Activated T-cell treated with anti-CD3 and anti-CD28 coated beads, Interleukin-2, amount 50 U/mL, for 72 hours (primary cell): ENCODE data around the gene HOXA10. TPM values are rescaled to one million over a fixed set of nuclear protein-coding genes. Genes with fewer than 3 reads are reported as not detected.

ENCODE experiments used
- ATAC-seq, 2 donors: fragments of 150-1000 bp; cut with Tn5 transposase; replicated peaks in 1 of 2; 2 replicates each; pipeline ENCODE4 v1.10.0; 2021; ENCODE audit warnings: moderate library complexity in 2 of 2, mild to moderate bottlenecking in 1 of 2
- DNase-seq, 2 donors: peaks; one replicate each; pipeline ENCODE4 v3.0.0; 2021 to 2022; ENCODE audit warnings: mixed read lengths in 1 of 2
- H3K27ac Mint-ChIP-seq: one replicate; pipeline ENCODE4 v1.8.0; 2022; ENCODE audit warnings: mild to moderate bottlenecking, moderate library complexity, mixed read lengths
- H3K27me3 Mint-ChIP-seq: one replicate; pipeline ENCODE4 v1.8.0; 2022; ENCODE audit warnings: low read depth, mixed read lengths
- H3K36me3 Mint-ChIP-seq, 2 donors: one replicate each; pipeline ENCODE4 v1.8.0; 2022; ENCODE audit warnings: mixed read lengths in 2 of 2, mild to moderate bottlenecking in 1 of 2; ENCODE audit not compliant: insufficient read depth in 2 of 2
- H3K4me1 Mint-ChIP-seq: one replicate; pipeline ENCODE4 v1.8.0; 2022; ENCODE audit warnings: low read depth, mixed read lengths
- H3K4me3 Mint-ChIP-seq, 2 donors: one replicate each; pipeline ENCODE4 v1.8.0; 2022; ENCODE audit warnings: mild to moderate bottlenecking in 2 of 2, mixed read lengths in 2 of 2, moderate library complexity in 2 of 2
- H3K9me3 Mint-ChIP-seq, 2 donors: one replicate each; pipeline ENCODE4 v1.8.0; 2022; ENCODE audit warnings: mixed read lengths in 2 of 2
- total RNA-seq, 2 donors: library from RNA; stranded (reverse); gene quantifications; one replicate each; pipeline ENCODE4 v1.2.3, GENCODE V29; 2022

Gene HOXA10
- total RNA-seq, 2 donors from 2014 or later, result 0.19 to 0.26 TPM

DNA sequence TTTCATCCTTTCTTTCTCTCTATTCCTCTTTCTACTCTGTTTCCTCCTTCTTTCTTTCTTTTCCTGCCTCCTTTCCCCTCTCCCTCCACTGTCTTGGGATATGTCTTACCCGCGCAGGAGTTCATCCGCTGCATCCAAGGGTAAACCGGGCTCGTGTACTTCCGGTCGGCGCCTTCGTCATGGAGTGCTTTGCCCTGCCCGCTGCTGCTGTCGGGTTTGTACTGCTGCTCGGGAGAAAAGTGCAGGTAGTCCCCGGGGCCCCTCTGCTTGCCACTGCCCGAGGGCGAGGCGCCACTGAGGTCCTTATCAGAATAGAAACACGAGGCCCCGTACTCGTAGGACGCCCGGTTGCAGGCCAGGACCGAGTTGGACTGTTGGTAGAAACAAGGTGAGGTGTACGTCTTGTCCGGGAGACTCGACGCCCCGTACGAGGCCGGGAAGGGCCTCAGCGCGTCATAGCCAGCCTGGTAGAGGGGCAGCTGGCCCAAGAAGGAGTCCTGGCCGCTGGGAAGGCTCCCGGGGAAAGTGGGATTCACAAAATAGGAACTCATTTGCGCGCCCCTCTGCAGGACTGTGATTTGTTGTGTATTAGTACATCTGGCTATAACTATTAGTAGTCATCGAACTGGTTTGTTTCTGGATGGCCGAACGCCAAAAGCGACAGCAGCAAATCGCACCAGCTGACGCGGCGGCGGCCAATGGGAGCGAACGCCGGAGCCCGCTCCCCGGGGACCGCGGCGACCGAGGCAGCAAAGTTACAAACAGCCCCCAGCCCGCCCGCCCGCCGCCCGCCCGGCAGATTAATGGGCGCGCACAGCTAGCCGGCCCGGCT, 26.7 kb downstream of the HOXA10 start, which contains the start of gene HOXA6:
Gene HOXA6, minus strand, starts transcription at position 576 of the 832 bp plus-strand sequence. Its CDS starts 25 bp downstream, at position 551.
- peaks cover 30% of the 10 kb centered on the region for H3K4me1 Mint-ChIP-seq

DNA sequence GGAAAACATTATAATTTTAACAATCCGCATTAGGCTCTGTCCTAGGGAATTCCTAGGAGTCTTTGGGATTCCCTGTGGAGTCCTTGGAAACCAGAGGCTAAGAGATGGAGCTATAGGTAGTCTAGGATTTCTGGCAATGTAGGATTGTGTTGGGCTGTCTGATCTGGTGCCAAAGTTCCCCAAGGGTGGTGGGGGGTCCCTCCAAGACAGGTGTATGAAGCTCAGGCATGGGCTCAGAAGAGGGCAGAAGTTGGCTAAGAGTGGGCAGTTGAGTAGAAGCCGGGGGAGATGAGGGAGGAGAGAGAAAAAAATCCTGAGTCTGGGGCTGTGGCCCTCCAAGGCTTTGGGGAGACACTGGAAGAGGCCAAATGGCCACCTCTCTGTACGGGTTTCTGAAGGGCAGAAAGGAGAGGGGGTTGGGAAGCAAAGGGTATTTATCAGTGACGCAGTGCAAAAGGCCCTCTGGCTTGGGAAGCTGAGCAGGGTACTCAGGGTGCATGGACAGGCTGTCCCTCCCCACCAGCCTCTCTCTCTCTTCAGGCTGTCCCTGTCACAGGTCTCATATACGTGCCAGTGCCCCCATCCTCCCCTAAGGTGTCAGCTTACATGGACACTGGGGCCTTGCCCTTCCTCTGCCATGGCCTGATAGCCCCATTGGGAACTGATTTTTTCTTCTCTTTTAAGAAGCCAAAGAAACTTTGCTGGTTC, 27.5 kb downstream of the HOXA10 start:
- H3K36me3 Mint-ChIP-seq, result no peaks in the 10 kb centered on the region
- DNase-seq, result no peak
- H3K4me1 Mint-ChIP-seq, result peaks cover 23% of the 10 kb centered on the region
- no peak overlapping the region for H3K27ac Mint-ChIP-seq
- no peak for ATAC-seq
- H3K9me3 Mint-ChIP-seq, result no peaks in the 10 kb centered on the region
- H3K4me3 Mint-ChIP-seq, result no peak overlapping the region
- H3K27me3 Mint-ChIP-seq, result peaks cover 74% of the 10 kb centered on the region

More for the DNA sequence above, 26.7 kb downstream of the HOXA10 start, which contains the start of gene HOXA6:
- peak within 1 kb of the TSS; percentile 66 to 84 for H3K4me3 Mint-ChIP-seq
- no peaks in the 10 kb centered on the region for H3K36me3 Mint-ChIP-seq
- ATAC-seq (no peak), DNase-seq (no peak)
- peaks cover 74% of the 10 kb centered on the region for H3K27me3 Mint-ChIP-seq
- no peak within 1 kb of the TSS for H3K27ac Mint-ChIP-seq
- no peaks in the 10 kb centered on the region for H3K9me3 Mint-ChIP-seq

DNA sequence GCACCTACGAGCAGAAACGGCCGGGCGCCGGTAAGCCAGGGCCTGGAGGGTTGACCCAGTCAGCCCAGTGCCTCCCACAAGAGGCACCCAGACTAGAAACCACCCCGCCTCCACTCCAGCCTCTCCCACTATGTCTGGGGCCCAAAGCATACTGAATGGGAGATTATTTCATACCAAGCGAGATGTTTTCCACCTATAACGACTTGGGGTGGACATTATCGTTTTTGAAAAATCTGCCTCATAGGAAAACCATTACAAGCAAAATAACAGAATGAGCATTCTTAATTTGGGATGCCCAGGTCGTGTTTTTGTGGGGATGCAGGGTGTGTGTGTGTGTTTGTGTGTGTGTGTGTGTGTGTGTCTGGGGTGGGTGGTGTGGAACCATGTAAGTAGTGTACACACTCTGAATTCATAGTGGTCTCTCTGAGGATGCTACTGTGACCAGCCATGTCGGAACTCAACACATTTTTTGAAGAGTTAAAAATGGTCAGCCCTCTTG, 28.2 kb downstream of the HOXA10 start:
- Mint-ChIP-seq H3K4me3 (no peak overlapping the region), H3K9me3 (no peaks in the 10 kb centered on the region), H3K27me3 (peaks cover 71% of the 10 kb centered on the region), H3K27ac (no peak overlapping the region), H3K4me1 (peaks cover 16% of the 10 kb centered on the region), H3K36me3 (no peaks in the 10 kb centered on the region)
- DNase-seq (no peak), ATAC-seq (no peak)

DNA sequence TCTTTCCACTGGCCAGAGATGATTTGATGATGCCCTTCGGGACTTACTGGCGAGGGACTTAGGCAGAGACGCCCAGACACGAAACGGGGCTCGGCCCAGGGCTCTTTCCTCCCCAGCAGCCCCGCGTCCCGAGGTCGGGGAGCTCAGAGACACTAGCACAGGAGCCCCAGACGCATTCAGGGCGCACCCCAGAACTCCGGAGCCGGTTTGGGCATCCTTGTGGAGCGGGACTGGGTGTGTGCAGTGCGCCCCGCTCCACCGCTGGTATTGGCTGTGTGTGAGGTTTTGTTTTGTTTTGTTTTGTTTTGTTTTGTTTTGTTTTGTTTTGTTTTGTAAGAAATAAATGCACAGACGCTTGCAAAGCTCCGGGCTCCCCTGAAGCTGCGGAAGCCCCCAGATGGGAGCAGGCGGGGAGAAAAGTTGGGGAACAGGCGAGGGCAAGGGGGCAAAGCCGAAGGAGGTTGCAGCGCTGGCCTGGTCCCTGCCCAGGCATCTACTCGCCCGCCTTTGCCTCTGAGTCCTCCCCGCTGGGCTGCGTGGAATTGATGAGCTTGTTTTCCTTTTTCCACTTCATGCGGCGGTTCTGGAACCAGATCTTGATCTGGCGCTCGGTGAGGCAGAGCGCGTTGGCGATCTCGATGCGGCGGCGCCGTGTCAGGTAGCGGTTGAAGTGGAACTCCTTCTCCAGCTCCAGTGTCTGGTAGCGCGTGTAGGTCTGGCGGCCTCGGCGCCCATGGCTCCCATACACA, 28.8 kb downstream of the HOXA10 start:
- H3K4me1 Mint-ChIP-seq, result peaks cover 11% of the 10 kb centered on the region
- no peaks in the 10 kb centered on the region for H3K9me3 Mint-ChIP-seq
- no peak for ATAC-seq
- peaks cover 69% of the 10 kb centered on the region for H3K27me3 Mint-ChIP-seq
- DNase-seq, result no peak
- no peak overlapping the region for H3K27ac Mint-ChIP-seq
- no peaks in the 10 kb centered on the region for H3K36me3 Mint-ChIP-seq
- no peak overlapping the region for H3K4me3 Mint-ChIP-seq

DNA sequence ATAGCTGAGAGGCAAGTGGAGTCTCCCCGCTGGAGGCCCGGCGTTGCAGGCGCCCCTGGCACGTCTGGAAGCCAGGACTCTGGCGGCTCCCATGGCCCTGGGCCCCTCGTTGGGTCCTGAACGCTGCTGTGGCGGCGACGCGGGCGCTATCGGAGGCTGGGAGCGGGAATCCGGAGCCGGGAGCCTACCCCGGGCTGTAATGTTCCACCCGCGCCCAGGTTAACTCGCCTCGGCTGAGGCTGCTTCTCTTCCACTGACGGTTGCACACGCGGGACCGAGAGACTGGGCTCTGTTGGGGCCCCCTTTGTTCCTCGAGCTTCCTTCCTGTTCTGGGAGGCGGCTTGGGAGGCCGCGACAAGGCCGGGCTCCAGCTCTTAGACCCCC, 29.3 kb downstream of the HOXA10 start:
- H3K27ac Mint-ChIP-seq, result no peak overlapping the region
- ATAC-seq (no peak), DNase-seq (no peak)
- H3K27me3 Mint-ChIP-seq, result peaks cover 63% of the 10 kb centered on the region
- no peaks in the 10 kb centered on the region for H3K9me3 Mint-ChIP-seq
- H3K36me3 Mint-ChIP-seq, result no peaks in the 10 kb centered on the region
- H3K4me3 Mint-ChIP-seq, result no peak overlapping the region
- peaks cover 8% of the 10 kb centered on the region for H3K4me1 Mint-ChIP-seq

DNA sequence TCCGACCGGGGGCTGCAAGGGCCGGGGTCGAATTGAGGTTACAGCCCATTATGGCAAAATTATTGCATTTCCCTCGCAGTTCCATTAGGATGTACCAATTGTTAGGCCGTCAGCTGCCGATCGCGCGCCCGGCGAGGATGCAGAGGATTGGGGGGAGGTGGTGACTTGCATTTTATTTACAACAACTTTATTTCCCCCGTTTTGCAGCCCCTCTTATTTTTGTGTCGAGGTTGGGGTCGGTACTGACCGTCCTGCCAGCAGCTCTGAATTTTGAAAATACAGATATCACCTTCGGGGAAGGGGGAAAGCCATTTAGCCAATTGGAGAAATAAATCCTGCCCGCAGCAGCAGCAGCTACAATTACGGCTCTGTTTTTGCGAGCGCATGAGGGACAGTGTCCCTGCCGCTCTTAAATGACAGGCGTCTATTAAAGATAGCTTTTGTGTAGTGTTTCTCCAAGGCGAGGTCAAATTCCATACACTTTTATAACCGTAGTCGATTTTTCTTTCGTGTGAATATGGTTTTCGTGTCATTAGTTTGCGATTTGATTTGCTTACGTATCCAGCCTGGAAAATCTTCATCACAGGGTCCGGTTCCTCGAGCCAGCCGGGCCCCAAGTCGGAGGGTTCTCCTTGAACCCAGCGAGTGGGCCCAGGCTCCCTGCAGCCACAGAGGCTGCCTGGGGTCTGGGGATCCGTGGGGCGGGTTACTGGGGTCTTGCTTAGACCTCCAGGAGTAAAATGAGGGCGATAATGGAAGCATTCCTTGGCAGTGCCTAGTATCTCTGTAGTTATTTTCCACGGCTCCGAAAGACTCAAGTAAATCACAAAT, 30.0 kb downstream of the HOXA10 start:
- H3K4me1 Mint-ChIP-seq, result peaks cover 8% of the 10 kb centered on the region
- no peaks in the 10 kb centered on the region for H3K36me3 Mint-ChIP-seq
- ATAC-seq (no peak), DNase-seq (no peak)
- no peak overlapping the region for H3K27ac Mint-ChIP-seq
- no peak overlapping the region for H3K4me3 Mint-ChIP-seq
- H3K27me3 Mint-ChIP-seq, result peaks cover 57% of the 10 kb centered on the region
- no peaks in the 10 kb centered on the region for H3K9me3 Mint-ChIP-seq

DNA sequence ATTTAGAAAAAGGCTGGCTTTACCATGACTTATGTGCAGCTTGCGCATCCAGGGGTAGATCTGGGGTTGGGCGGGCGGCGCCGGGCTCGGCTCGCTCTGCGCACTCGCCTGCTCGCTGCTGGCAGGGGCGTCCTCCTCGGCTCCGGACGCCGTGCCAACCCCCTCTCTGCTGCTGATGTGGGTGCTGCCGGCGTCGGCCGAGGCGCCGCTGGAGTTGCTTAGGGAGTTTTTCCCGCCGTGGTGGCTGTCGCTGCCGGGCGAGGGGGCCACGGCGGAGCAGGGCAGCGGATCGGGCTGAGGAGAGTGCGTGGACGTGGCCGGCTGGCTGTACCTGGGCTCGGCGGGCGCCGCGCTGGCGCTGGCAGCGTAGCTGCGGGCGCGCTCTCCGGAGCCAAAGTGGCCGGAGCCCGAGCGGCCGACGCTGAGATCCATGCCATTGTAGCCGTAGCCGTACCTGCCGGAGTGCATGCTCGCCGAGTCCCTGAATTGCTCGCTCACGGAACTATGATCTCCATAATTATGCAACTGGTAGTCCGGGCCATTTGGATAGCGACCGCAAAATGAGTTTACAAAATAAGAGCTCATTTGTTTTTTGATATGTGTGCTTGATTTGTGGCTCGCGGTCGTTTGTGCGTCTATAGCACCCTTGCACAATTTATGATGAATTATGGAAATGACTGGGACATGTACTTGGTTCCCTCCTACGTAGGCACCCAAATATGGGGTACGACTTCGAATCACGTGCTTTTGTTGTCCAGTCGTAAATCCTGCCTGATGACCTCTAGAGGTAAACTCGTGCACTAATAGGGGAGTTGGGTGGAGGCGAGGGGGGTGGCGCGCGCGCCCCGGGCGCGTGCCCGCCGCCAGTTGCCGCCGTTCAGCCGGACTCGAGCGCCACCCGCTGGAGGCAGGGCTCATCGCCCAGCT, 30.8 kb downstream of the HOXA10 start, which contains the start of gene HOXA5:
Gene HOXA5, minus strand, starts transcription at position 659 of the 927 bp plus-strand sequence. Its CDS starts 74 bp downstream, at position 585.
- Mint-ChIP-seq H3K9me3 (no peaks in the 10 kb centered on the region), H3K4me3 (peak within 1 kb of the TSS; percentile 53 to 63), H3K4me1 (peaks cover 5% of the 10 kb centered on the region), H3K36me3 (no peaks in the 10 kb centered on the region), H3K27ac (no peak within 1 kb of the TSS), H3K27me3 (peaks cover 49% of the 10 kb centered on the region)
- DNase-seq (peak in 1 of 2 donors; percentile 26), ATAC-seq (peak; percentile 61 to 75)

DNA sequence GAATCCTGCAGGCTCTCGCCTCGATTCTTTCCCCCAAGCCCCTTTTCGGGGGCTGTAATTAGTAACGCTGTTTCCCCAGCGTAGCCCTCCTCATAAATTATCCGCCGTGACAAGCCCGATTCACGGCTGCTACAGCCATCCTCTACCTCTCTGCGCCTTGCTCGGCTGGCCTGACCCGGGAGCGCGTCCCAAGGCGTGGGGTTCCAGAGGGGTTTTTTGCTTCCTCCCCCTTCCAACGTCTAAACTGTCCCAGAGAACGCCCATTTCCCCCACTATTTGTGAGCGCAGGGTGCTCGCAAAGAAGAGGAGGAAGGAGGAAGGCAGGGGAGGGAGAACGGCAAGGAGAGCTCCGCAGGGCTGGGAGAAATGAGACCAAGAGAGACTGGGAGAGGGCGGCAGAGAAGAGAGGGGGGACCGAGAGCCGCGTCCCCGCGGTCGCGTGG, 31.5 kb downstream of the HOXA10 start:
- peak overlapping the region; percentile 53 to 63 for H3K4me3 Mint-ChIP-seq
- ATAC-seq (no peak), DNase-seq (no peak)
- no peaks in the 10 kb centered on the region for H3K36me3 Mint-ChIP-seq
- no peaks in the 10 kb centered on the region for H3K4me1 Mint-ChIP-seq
- peaks cover 48% of the 10 kb centered on the region for H3K27me3 Mint-ChIP-seq
- no peak overlapping the region for H3K27ac Mint-ChIP-seq
- H3K9me3 Mint-ChIP-seq, result no peaks in the 10 kb centered on the region

DNA sequence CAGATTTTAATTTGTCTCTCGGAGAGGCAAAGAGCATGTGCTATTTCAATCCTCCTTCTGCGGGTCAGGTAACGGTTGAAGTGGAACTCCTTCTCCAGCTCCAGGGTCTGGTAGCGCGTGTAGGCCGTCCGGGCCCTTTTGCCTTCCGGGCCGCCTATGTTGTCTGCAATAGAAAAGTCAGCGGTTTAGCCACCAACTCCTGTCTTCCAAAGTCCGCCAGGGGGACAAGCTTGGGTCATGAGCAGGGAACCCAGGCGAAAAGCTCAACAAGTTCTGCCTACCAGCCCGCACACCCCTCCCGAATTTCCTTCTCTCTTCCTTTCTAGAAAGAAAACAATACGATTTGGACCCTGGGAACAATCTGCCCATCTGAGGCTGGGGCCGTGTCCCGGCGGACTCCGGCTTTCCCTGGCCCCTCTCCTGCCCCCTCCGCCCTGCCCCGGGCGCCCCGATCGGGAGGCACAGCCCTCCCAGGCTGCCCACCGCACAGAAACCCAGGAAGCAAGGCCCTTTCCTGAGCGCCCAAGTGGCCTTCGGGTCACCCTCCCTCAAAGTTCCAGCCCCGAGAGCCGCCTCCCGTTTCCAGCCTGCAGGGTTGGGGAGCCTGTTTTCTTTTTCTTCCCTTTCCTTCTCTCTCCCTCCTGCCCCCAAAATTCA, 32.1 kb downstream of the HOXA10 start:
- Mint-ChIP-seq H3K27me3 (peaks cover 50% of the 10 kb centered on the region), H3K27ac (no peak overlapping the region), H3K36me3 (no peaks in the 10 kb centered on the region), H3K4me1 (no peaks in the 10 kb centered on the region), H3K9me3 (no peaks in the 10 kb centered on the region), H3K4me3 (no peak overlapping the region)
- no peak for DNase-seq
- no peak for ATAC-seq

DNA sequence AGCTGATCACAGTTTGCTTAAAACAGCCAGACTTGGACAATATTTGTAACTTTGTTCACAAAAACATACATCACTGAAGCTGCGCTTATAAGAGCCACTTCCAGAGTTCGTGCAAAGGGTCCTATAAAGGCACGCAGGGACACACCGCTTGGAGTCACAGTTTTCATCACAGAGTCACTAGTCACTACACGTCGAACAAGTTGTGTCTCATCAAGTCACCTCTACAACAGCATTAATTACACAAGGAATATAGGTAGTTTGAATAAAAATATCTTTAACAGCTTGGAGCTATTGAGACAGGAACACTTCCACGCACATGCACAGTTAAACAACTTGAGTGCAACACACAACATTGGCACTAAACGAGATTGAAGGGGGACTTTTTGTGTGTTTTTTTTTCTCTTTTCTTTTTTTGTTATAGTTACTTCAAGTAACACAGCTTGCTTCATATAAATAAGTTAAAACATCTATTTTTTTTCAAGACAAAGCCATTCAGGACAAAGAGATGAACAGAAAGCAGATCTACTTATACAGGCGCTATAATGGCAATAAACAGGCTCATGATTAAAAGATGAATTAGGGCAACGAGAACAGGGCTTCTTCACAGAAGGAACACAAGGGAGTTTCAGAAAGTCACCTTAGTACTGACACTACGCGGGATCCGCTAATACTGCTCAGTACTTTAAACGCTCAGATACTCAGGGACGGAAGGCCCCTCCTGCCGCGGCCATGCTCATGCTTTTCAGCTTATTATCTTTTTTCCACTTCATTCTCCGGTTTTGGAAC, 32.8 kb downstream of the HOXA10 start:
- Mint-ChIP-seq H3K27ac (no peak overlapping the region), H3K27me3 (peaks cover 47% of the 10 kb centered on the region), H3K4me1 (peaks cover 1% of the 10 kb centered on the region), H3K9me3 (no peaks in the 10 kb centered on the region), H3K36me3 (no peaks in the 10 kb centered on the region), H3K4me3 (no peak overlapping the region)
- DNase-seq (no peak), ATAC-seq (no peak)
